Fibroblast of lung (primary cell): ENCODE results near the gene EHMT1.

Source experiments
- CTCF ChIP-seq, 2 donors: IDR thresholded peaks in 1 of 2; conservative IDR thresholded peaks in 1 of 2; 1 replicate in 1 of 2; 2 replicates in 1 of 2; pipeline ENCODE4 v1.5.1; 2011 to 2012; ENCODE audit warnings: low read length in 2 of 2, control low read depth in 1 of 2, inconsistent platforms in 1 of 2, low read depth in 1 of 2, mild to moderate bottlenecking in 1 of 2
- EZH2 ChIP-seq: IDR thresholded peaks from 2 replicates; pipeline ENCODE4 v1.5.1; 2012; ENCODE audit warnings: low read length, control low read depth, mild to moderate bottlenecking; ENCODE audit errors: missing control alignments

GRCh38 chr9:137673886-137674285 lies 55.1 kb downstream of the EHMT1 start:
- TF ChIP-seq CTCF (conservative IDR thresholded peaks at IDR 0.05 in 1 of 2, IDR thresholded peaks at IDR 0.05 in 1 of 2; ENCODE audit: low read depth in 1 of 2, low read length in 2 of 2) (no peak), EZH2 (no peak)
